Caki2 (cell line): ENCODE data around the gene SGMS1. TPM values are rescaled to one million over a fixed set of nuclear protein-coding genes. Genes with fewer than 3 reads are reported as not detected.
"Not testable (repeated sequence)": the region's sequence is repeated elsewhere in the genome, so short reads cannot be mapped to it uniquely, and the experiment has no call there.

ENCODE experiments used
- DNase-seq: peaks from one replicate; pipeline ENCODE4 v3.0.0-alpha.2; 2015; ENCODE audit warnings: low read depth
- in situ Hi-C: cut with HindIII; loops from 2 replicates; pipeline ENCODE4 v1.10.0; 2016; ENCODE audit warnings: low sequenced_read_pairs, low pct_unique_long_range_greater_than_20kb, mixed read lengths
- total RNA-seq: library from RNA; depleted of rRNA; stranded (reverse); fragments of >200 nt; shearing (Covaris generic); gene quantifications from 2 replicates; pipeline ENCODE4 v1.2.3, GENCODE V29; 2014; ENCODE audit warnings: low replicate concordance

The SGMS1 gene
- total RNA-seq, 1 experiment from 2014 or later = 54.6 TPM

DNA sequence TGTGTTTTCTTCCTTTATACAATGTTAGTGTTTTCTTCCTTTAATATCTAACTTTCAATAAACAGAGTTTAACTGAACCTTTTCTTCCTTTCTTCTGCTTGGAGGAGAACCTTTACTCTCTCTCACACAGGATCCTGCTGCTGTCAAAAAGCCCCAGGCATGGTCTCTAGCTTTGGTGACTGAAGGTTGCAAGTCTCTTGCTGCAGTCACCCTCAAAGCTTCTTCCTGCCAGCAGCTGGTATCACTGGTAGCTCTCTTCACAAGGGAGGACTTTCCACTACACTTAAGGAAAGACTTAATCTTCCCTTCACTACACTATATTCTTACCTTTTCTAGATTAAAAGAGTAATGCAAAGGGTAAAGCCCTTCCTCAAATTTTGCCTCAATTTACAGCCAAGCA is 153.4 kb downstream of the SGMS1 start:
- no peak for DNase-seq
- in situ Hi-C loops = no loop called here

DNA sequence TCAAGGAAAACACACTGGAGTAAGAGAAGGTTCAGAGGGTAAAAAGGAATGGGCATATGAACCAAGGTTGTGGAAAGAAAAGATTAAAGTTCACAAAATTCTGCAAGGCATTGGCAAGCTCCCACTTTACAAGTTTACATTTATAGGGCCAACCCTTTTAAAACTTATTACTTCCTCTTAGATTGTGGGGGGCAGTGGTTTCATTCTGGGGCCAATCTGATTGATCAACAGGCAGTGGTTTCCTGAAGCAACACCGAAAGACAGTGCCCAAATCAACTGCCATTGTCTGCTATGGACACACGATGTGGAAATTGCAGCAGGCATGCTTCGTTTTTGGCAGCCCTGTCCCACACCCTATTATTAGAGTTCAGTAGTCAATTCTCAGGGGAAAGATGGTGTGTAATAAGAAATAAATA is 154.0 kb downstream of the SGMS1 start:
- no peak for DNase-seq
- in situ Hi-C loops = no loop called here

DNA sequence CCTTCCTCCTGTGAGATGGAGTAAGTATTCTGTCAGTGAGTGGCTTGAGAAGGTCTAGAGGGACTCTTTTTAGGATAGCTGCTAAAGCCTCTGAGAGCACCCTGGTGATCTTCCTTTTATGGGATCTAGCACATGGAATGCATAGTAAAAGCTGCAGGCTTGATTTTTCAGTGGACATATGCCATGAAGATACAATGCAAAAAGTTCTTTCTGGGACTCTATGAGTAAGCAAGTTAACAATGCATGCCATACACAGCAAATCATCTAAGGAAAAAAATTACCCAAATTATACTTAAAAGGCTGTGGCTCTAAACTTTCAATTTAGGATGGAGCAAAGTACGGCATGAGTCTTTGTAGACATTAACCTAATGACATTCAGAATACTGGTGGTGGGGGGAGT is 154.5 kb downstream of the SGMS1 start:
- no peak for DNase-seq
- in situ Hi-C loops = no loop called here

DNA sequence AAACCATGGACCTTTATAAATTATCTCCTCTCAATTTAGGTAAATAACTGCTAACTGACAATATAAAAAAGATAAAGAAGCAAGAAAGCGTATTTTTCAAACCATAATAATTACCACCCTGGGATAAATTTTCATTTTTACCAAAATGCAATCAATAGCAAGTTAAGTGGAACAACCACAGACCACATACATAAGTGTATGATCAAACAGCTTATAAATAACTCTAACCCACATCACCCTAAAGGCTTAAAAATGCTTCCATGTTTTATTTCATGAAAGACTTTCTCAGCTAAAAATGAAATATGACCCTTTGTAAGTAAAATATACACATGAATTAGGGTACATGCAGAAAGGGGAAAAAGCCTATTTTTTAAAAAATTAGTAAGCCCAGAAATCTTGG is 156.5 kb downstream of the SGMS1 start:
- no peak for DNase-seq
- in situ Hi-C loops = no loop called here

DNA sequence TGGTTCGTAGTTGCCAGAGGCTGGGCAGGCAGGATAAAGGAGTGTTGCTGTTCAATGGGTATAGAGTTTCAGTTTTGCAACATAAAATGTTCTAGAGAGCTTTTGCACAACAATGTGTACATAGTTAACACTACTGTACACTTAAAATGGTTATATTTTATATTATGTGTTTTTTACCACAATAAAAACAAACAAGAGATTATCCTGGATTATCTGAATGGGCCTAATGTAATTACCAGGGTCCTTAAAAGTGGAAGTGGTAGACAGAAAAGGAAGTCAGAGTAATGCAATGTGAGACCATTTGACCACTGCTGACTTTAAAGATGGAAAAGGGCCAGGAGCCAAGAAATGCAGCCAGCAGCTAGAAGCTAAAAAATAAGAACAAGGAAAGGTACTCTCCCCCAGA is 159.7 kb downstream of the SGMS1 start:
- in situ Hi-C loops = no loop called here
- no peak for DNase-seq

DNA sequence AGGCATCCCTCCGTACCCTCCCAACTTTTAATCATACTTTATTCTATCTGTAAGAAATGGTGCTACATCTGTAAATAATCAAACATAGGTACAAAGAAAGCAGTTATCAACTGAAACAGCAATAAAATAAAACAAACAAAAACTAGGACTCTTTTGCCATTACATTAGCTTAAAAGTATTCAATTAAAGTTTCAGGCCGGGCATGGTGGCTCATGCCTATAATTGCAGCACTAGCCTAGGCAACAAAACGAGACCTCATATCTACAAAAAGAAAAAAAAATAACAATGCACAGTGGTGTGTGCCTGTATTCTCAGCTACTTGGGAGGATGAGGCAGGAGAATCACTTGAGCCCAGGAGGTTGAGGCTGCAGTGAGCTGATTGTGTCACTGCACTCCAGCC is 161.9 kb downstream of the SGMS1 start:
- in situ Hi-C loops = no loop called here
- DNase-seq = no peak

DNA sequence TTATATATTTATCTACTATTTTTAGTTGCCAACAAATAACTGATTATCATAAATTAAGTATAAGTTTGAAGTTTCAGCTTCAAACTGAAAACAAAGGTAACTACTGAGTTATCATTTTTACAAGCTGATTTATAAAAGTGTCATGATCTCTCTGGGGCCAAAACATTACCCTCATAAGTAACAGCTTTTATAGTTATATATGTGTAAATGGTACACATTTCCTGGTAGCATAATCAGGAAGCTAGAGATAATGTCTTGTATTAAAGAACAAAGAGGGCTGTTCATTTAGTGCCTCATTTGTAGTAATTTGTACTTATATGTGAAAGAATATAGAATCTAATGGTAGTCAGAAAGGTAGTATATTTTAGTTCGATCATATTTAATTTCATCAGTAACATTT is 162.6 kb downstream of the SGMS1 start:
- in situ Hi-C loops = no loop called here
- no peak for DNase-seq

DNA sequence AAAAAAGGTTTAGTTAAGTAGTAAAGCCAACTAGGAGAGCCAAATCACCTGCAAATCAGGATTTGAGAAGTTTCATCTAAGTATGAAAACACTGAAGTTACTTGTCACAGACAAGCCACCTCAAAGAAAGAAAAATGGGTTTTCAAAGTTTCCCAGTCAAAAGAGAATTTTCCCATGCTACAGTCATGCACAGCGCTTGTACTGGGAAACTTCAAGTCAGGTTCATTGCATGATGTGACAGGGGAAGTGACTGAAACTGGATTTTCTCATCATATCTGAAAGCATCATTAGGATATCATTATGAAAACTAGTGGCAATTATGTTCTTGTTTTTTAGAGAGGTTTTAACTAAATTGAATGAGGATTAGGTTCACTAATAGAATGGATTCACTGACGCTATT is 167.0 kb downstream of the SGMS1 start:
- no peak for DNase-seq
- in situ Hi-C loops = no loop called here

DNA sequence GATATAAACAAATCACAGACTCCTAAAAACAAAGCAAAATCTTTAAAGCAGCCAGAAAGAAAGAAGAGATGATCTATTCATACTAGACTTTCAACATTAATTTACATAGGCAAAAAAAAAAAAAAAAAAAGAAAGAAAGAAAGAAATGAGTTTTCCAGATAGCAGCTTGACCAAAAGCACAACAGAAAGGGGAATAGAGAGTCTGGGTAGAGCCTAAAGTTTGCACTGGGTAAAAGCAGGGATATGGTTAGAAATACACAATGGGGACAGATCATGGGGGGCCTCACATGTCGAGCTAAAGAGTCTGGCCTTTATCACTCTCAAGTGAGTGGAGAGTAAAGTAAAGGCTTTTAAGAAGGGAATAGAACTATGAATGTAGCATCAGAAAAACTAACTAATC is 169.8 kb downstream of the SGMS1 start:
- in situ Hi-C loops = no loop called here
- no peak for DNase-seq

DNA sequence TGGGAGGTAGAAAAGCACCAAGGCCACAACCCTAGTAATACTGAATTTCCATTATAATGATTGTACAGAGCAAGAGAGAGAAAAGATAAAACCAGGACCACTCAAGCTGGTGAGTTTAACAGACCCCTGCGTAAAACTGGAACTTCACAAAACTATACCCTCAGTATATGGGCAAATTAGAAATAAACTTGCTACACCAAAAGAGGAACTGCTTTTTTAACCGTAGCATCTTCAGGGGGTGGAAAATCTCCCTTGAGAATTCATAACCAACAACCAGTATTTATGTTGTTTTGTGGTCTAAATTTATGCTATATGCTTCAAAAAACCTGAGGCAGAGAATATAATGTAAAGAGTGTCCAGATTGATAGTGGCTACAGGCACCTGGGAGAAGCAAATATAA is 171.2 kb downstream of the SGMS1 start:
- in situ Hi-C loops = no loop called here

DNA sequence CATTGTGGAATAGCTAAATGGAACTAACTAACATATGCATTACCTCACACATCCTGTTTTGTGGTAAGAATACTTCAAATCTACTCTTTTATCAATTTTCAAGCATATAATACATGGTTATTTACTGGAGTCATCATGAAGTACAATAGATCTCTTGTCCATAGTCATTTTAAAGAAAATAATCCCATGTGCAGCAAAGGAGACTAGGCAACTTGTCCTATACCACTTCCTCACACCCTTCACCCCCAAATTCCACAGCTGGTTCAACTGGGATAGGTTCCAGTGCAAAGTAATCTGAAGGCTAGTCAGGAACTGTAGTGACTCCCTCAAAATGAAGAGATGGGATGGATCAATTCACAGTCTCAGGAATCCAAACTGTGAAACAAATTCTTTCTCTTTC is 176.1 kb downstream of the SGMS1 start:
- no peak for DNase-seq
- in situ Hi-C loops = no loop called here

More for the DNA sequence above, 171.2 kb downstream of the SGMS1 start:
- DNase-seq = no peak

DNA sequence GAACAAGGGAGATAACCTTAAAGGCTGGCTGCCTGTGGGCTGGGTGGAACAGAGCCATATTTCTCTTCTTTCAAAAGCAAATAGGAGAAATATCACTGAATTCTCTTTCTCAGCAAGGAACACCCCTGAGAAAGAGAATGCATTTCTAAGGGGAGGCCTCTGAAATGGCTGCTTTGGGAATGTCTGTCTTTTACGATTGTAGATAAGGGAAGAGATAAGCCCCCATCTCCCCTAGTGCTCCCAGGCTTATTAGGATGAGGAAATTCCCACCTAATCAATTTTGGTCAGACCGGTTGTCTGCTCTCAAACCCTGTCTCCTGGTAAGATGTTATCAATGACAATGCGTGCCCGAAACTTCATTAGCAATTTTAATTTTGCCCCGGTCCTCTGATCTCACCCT is 178.0 kb downstream of the SGMS1 start:
- in situ Hi-C loops, DNase-seq: not testable (repeated sequence)

DNA sequence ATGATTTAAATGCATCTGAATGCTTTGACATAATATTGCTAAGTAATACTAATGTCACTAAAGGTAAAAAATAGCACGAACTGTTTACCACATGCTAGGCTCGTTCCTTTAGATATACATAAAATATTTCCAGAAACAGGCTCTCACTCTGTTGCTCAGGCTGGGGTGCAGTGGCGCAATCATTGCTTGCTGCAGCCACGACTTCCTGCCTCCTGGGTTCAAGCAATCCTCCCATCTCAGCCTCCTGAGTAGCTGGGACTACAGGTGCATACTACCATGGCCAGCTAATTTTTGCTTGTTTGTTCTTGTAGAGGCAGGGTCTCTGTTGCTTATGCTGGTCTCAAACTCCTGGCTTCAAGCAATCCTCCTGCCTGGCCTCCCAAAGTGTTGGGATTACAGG is 183.3 kb downstream of the SGMS1 start:
- DNase-seq = no peak
- in situ Hi-C loops = no loop called here

DNA sequence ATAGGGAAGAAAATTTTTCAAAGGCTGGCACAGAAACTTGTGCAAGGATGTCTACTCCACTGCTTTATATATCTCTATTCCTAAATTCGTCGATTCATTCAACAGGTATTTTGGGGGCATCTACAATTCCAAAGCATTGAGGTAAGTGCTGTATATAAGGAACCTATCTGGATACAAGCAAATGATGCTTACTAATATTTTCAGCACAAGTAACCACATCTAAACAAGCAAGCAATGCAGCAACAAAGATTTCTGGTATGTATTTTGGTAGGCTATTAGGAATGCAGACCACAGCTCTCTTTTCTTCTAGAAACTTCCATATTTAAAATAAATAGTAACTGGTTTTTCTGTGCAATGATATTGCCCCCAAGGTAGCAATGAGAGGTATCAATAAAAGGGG is 183.9 kb downstream of the SGMS1 start:
- no peak for DNase-seq
- in situ Hi-C loops = no loop called here

DNA sequence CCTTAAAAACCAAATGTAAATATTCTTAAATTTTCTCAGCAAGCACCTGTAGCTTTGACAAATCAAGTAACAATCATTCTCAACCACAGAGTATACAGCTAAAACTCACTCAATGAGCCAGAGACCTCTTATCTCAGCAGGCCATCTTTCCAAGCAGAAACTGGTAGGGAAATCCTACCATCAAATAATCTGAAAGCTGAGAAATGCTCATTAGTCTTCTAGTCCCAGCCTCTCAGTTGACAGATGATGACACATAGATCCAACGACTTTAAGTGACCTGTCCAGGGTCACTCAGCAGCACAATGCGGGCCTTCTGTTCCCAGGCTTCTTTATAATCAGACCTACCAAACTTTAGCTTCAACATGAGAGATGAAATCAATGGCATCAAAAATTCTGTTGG is 184.6 kb downstream of the SGMS1 start:
- DNase-seq = no peak
- in situ Hi-C loops = no loop called here

DNA sequence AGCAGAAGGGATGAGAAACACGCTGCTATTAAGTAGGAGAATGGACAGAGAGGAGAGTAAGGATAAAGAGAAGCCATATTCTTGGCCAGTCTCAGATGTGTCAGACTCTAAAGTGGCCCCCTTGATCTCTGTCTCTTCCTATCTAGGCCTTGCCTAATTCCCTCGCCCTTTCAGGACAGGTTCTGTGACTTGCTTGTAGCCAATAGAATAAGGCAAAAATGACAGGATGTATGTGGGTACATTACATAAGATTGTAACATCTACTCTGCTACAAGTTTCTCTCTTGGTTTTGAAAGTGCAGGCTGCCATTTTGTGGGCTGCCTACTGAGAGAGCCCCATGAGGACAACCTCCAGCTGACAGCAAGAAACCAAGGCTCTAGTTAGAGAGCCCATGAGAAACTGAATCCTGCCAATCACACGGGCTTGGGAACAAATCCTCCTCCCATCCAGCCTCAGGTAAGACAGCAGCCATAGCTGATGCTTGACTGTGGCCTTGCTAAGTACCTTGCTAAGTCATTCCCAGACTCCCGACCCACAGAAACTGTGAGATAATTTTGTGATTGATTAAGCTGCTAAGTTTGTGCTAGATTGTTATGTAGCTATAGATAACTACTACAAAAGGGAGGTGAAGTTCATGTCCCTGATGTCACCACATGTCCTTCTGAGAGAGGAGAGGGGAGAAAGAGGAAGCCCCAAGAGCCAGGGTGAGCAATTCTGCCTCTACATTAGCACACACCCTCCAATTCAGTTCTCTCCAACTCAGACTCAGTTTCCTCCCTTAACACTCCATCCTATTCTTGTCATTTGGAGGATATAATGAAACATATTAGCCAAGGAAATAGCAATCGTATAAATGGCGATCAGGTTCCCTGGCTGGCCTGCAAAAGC is 185.5 kb downstream of the SGMS1 start:
- in situ Hi-C loops = no loop called here
- DNase-seq = no peak

DNA sequence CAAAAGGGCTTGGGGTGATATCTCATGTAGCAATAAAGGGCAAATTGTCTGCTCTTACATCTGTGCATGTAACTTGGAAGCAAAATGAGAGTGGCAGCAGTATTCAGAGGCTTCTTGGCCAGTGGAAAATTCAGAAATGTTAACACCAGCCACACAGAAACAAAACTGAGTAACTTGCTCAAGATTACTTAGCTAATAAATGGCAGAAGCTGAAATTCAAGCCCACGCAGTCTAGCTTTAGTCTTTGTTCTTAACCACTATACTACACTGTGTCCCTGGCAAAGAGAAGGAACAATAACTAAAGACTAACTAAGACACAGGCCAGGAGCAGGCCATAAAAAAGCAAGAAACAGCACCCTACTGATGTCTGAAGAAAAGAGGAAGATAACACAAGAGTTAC is 186.5 kb downstream of the SGMS1 start:
- in situ Hi-C loops = no loop called here
- no peak for DNase-seq

DNA sequence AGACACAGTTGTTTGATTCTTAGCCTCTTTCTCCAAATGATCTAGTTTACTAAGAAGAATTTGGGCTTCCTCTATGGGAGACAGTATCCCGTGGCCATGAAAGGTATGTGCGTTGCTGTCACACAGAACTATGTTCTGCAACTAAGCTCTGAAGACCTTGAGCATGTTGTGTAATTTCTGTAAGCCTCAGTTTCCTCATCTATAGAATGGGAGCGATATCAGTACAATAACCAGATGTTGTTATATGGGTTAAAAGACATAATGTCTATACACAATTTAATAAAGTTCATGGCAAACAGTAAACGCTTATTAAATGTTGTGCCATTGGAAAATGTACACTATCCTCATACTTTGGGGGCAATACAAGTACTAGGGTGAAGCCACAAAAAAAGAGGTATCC is 187.0 kb downstream of the SGMS1 start:
- in situ Hi-C loops = no loop called here

DNA sequence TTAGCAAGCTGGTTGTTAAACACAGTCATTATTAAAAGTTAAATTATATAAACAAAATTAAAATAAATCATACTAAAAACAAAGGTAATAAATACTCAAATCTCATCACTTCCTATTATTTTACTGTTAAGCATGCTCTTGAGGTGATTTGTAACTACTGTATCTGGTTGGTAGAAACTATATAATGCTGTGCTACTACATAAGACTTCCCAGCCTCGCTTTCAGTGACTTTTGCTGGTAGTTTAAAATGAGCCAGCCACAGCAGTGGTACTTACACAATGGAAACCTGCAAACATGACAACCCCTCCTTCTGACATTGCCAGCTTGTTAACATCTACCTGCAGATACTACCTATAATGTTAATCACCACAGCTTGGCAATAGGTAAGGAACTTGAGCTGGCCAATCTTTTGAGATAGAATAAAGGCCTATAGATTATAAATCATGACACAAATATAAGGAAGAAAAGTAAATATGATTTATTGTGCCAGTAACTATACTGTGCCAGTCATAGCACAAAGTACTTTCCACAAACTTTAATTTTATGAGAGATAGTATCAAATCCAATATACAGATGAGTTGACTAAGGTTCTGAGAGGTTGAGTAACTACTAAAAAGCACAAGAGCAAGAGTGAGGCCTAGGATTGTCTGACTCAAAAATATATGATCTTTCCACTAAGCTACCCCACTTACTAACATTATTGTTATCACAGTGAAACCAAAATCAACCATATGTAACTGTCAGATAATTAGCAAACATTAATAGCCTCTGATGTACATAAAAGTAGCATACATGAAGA is 191.3 kb downstream of the SGMS1 start:
- DNase-seq = no peak
- in situ Hi-C loops = no loop called here

More for the DNA sequence above, 187.0 kb downstream of the SGMS1 start:
- no peak for DNase-seq
